SK-N-SH (cell line): ENCODE measurements around the gene KCTD8. TPM values are rescaled to one million over a fixed set of nuclear protein-coding genes. Genes with fewer than 3 reads are reported as not detected.

Experiments
- CTCF ChIA-PET: fragments of 300-600, 350-600 bp; formaldehyde crosslinking; extraction: SDS; loops from one replicate; lab custom pipeline; 2021; lab: Yijun Ruan, JAX
- POLR2A ChIA-PET: fragments of 350-600 bp; sonication (Branson Sonifier 250); formaldehyde crosslinking; extraction: SDS; loops from one replicate; lab custom pipeline; 2020; ENCODE audit warnings: antibody characterized with exemption, inconsistent platforms; lab: Yijun Ruan, JAX
- DNase-seq: peaks from one replicate; pipeline ENCODE4 v3.0.0; 2012
- H2AFZ ChIP-seq: fragments of 200-600 bp; sonication (generic); 2 replicates; pipeline ENCODE4 v1.8.1; 2016; ENCODE audit warnings: antibody characterized with exemption, mild to moderate bottlenecking, low read depth
- H3F3A ChIP-seq: fragments of 200-600 bp; sonication (generic); replicated peaks from 2 replicates; pipeline ENCODE3; 2016; ENCODE audit warnings: antibody characterized with exemption, mild to moderate bottlenecking; ENCODE audit not compliant: insufficient read depth
- H3K27ac ChIP-seq, 2 experiments: fragments of 200-500 bp in 1 of 2; fragments of 200-600 bp in 1 of 2; sonication (Bioruptor generic) in 1 of 2; sonication (generic), shearing (Covaris generic) in 1 of 2; 2 replicates each; pipeline versions ENCODE4 v1.5.1 to v1.6.1; 2014 to 2016; ENCODE audit warnings: low read depth in 2 of 2, inconsistent platforms in 1 of 2, low read length in 1 of 2, mild to moderate bottlenecking in 1 of 2, mixed read lengths in 1 of 2
- H3K27me3 ChIP-seq: fragments of 200-600 bp; sonication (generic), shearing (Covaris generic); 2 replicates; pipeline ENCODE4 v1.6.1; 2016; ENCODE audit warnings: mixed run types; ENCODE audit not compliant: insufficient read depth
- H3K36me3 ChIP-seq, 2 experiments: fragments of 200-500 bp in 1 of 2; fragments of 200-600 bp in 1 of 2; sonication (Bioruptor generic) in 1 of 2; sonication (generic) in 1 of 2; replicated peaks in 1 of 2; 2 replicates each; pipeline versions ENCODE3 to v1.5.1; 2014 to 2016; ENCODE audit warnings: low read length in 1 of 2, mild to moderate bottlenecking in 1 of 2; ENCODE audit not compliant: insufficient read depth in 2 of 2, control insufficient read depth in 1 of 2
- H3K4me1 ChIP-seq, 2 experiments: fragments of 200-500 bp in 1 of 2; fragments of 200-600 bp in 1 of 2; sonication (Bioruptor generic) in 1 of 2; sonication (generic), shearing (Covaris generic) in 1 of 2; 2 replicates each; pipeline versions ENCODE4 v1.5.1 to v1.6.1; 2014 to 2016; ENCODE audit warnings: low read depth in 1 of 2, low read length in 1 of 2, mixed run types in 1 of 2; ENCODE audit not compliant: insufficient read depth in 2 of 2, control insufficient read depth in 1 of 2
- H3K4me2 ChIP-seq: fragments of 200-600 bp; sonication (generic), shearing (Covaris generic); 2 replicates; pipeline ENCODE4 v1.6.1; 2017; ENCODE audit warnings: mixed run types
- H3K4me3 ChIP-seq, 2 experiments: fragments of 200-500 bp in 1 of 2; fragments of 200-600 bp in 1 of 2; sonication (Bioruptor generic) in 1 of 2; sonication (generic), shearing (Covaris generic) in 1 of 2; 2 replicates each; pipeline versions ENCODE4 v1.5.1 to v1.8.1; 2014 to 2016; ENCODE audit warnings: low read depth in 2 of 2, inconsistent platforms in 1 of 2, low read length in 1 of 2, mild to moderate bottlenecking in 1 of 2, mixed read lengths in 1 of 2, moderate library complexity in 1 of 2
- H3K79me2 ChIP-seq: fragments of 200-600 bp; sonication (generic); 2 replicates; pipeline ENCODE4 v1.8.1; 2017; ENCODE audit warnings: mild to moderate bottlenecking; ENCODE audit not compliant: insufficient read depth
- H3K9ac ChIP-seq: fragments of 200-600 bp; sonication (generic); 2 replicates; pipeline ENCODE4 v1.6.1; 2017; ENCODE audit warnings: mixed run types
- H3K9me2 ChIP-seq: fragments of 200-600 bp; sonication (generic); 2 replicates; pipeline ENCODE4 v1.6.1; 2017; ENCODE audit warnings: mixed run types
- H3K9me3 ChIP-seq: fragments of 200-600 bp; sonication (generic); 2 replicates; pipeline ENCODE4 v1.6.1; 2017; ENCODE audit warnings: mixed run types, mild to moderate bottlenecking, moderate library complexity
- H4K20me1 ChIP-seq: fragments of 200-600 bp; sonication (generic); 2 replicates; pipeline ENCODE4 v1.6.1; 2017; ENCODE audit warnings: mild to moderate bottlenecking, mixed run types; ENCODE audit not compliant: insufficient read depth
- FOXJ3 ChIP-seq: sonication (generic); formaldehyde crosslinking; IDR thresholded peaks from 2 replicates; pipeline ENCODE4 v1.5.1; 2020; ENCODE audit warnings: mild to moderate bottlenecking, missing genetic modification reagents
- GABPA ChIP-seq: IDR thresholded peaks from 2 replicates; pipeline ENCODE4 v1.4.0; 2012; ENCODE audit warnings: low read depth, mild to moderate bottlenecking
- GATA2 ChIP-seq: sonication (generic); formaldehyde crosslinking; IDR thresholded peaks from 2 replicates; pipeline ENCODE4 v1.5.0; 2020; ENCODE audit warnings: mild to moderate bottlenecking, missing genetic modification reagents
- NFIC ChIP-seq: IDR thresholded peaks from 2 replicates; pipeline ENCODE4 v1.4.0; 2012; ENCODE audit warnings: borderline replicate concordance
- RFX5 ChIP-seq: IDR thresholded peaks from 2 replicates; pipeline ENCODE4 v1.6.1; 2012; ENCODE audit warnings: mild to moderate bottlenecking, improper control_type of control experiment, low read length
- SIN3A ChIP-seq: IDR thresholded peaks from 2 replicates; pipeline ENCODE4 v1.6.1; 2012; ENCODE audit warnings: low read depth, mild to moderate bottlenecking, low read length, moderate library complexity, borderline replicate concordance
- TAF1 ChIP-seq: IDR thresholded peaks from 2 replicates; pipeline ENCODE4 v1.6.1; 2012; ENCODE audit warnings: low read depth, mild to moderate bottlenecking, low read length, moderate library complexity, borderline replicate concordance
- TCF12 ChIP-seq: IDR thresholded peaks from 2 replicates; pipeline ENCODE4 v1.4.0; 2012
- TEAD4 ChIP-seq: IDR thresholded peaks from 2 replicates; pipeline ENCODE4 v1.4.0; 2012; ENCODE audit warnings: mild to moderate bottlenecking, borderline replicate concordance; ENCODE audit not compliant: insufficient read depth
- USF1 ChIP-seq: IDR thresholded peaks from 2 replicates; pipeline ENCODE4 v1.4.0; 2012; ENCODE audit warnings: low read depth, borderline replicate concordance
- USF2 ChIP-seq: fragments of 150-350 bp; IDR thresholded peaks from 2 replicates; pipeline ENCODE4 v1.6.1; 2017; ENCODE audit warnings: antibody characterized with exemption, low read length, low read depth, borderline replicate concordance
- WGBS: methylation state at CpG from one replicate; pipeline ENCODE4 v1.1.6; 2017; ENCODE audit warnings: low lambda C conversion rate; 5-methylcytosine and 5-hydroxymethylcytosine counted together
- polyA plus RNA-seq, 3 experiments: library from polyadenylated mRNA; depleted of rRNA; stranded (reverse); fragments of >200 nt; gene quantifications; 2 replicates each; pipeline ENCODE4 v1.2.3, GENCODE V29; 2012
- TF ChIP-seq, protein P1 (sequence below): IDR thresholded peaks from 2 replicates; pipeline ENCODE4 v1.4.0; 2012; ENCODE audit warnings: low read depth
- TF ChIP-seq, protein P2 (sequence below): fragments of 150-350 bp; IDR thresholded peaks from 2 replicates; pipeline ENCODE4 v1.6.1; 2016; ENCODE audit warnings: mild to moderate bottlenecking, low read depth, low read length
- TF ChIP-seq, protein P3 (sequence below): IDR thresholded peaks from 2 replicates; pipeline ENCODE4; 2012

Gene KCTD8
- polyA plus RNA-seq, 1 of the 3 experiments (the other 2 are of a cell fraction) = not detected

GRCh38 chr4:44157611-44158277 lies 290.9 kb downstream of the KCTD8 start:
- POLR2A ChIA-PET = no interaction called here
- peak overlapping the region; percentile 3; the same call in 1 of the 2 replicates for H3K4me2 ChIP-seq

DNA sequence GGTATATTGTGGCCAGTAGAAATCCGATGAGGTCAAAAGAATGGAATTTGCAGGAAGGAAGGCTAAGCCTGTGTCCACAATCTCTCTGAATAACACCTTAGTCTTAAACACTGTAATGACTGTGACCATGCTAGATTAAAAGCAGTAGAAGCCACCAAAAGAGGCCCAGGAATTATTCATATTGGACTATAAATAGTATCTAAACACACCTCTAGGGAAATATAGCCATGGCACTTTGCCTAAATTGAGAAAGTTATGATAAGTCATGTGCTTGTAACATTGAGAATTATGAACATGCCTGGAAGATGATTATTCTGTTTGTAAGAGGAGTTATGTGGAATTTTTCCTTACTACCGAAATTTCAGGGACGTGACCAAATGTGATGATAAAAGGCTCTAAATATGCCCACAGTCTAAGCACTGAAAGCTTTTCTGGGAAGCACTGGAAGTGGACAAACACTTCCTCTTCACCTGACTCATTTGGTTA lies 298.5 kb downstream of the KCTD8 start:
- 0% methylated on average over 3 of the region's 3 CpGs for whole genome bisulfite sequencing
- H3K79me2 ChIP-seq = no peaks in the 10 kb centered on the region
- no peak overlapping the region for H3K4me3 ChIP-seq
- no peaks in the 10 kb centered on the region for H3K9me3 ChIP-seq
- no peaks in the 10 kb centered on the region; a peak in 1 of 4 replicates for H3K4me1 ChIP-seq
- no peak overlapping the region for H3K4me2 ChIP-seq
- no peaks in the 10 kb centered on the region for H3K9me2 ChIP-seq
- H3F3A ChIP-seq = no peaks in the 10 kb centered on the region
- CTCF ChIA-PET = no interaction called here
- peak overlapping the region in 1 of 2 experiments; percentile 2; a peak in 1 of 4 replicates for H3K27ac ChIP-seq
- no peaks in the 10 kb centered on the region for H3K27me3 ChIP-seq
- H2AFZ ChIP-seq = no peak overlapping the region
- no peaks in the 10 kb centered on the region for H4K20me1 ChIP-seq
- no peak for DNase-seq
- TF ChIP-seq USF1 (no peak), TAF1 (no peak), TEAD4 (no peak), USF2 (no peak), RFX5 (no peak), SIN3A (no peak), FOXJ3 (CRISPR knock-in tag) (no peak)
- TF ChIP-seq, protein P1, sequence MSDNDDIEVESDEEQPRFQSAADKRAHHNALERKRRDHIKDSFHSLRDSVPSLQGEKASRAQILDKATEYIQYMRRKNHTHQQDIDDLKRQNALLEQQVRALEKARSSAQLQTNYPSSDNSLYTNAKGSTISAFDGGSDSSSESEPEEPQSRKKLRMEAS = no peak
- POLR2A ChIA-PET = no interaction called here
- no peaks in the 10 kb centered on the region for H3K36me3 ChIP-seq
- no peak overlapping the region for H3K9ac ChIP-seq

More at GRCh38 chr4:44157611-44158277, 290.9 kb downstream of the KCTD8 start:
- no peak overlapping the region for H2AFZ ChIP-seq
- DNase-seq = no peak
- no peaks in the 10 kb centered on the region for H3K9me3 ChIP-seq
- H3K79me2 ChIP-seq = no peaks in the 10 kb centered on the region
- H4K20me1 ChIP-seq = no peaks in the 10 kb centered on the region
- no peaks in the 10 kb centered on the region for H3K27me3 ChIP-seq
- H3K4me1 ChIP-seq = no peaks in the 10 kb centered on the region
- no peaks in the 10 kb centered on the region for H3K9me2 ChIP-seq
- no peak overlapping the region for H3K9ac ChIP-seq
- CTCF ChIA-PET = interaction anchor here (1.1 kb wide), 1 partner anchor 15 kb away, joined by 3 read pairs; no protein-coding TSS in a partner anchor
- WGBS = 11% methylated on average over 6 of the region's 6 CpGs
- peaks cover 9% of the 10 kb centered on the region for H3F3A ChIP-seq
- H3K27ac ChIP-seq = no peak overlapping the region
- TF ChIP-seq GATA2 (no peak), SIN3A (no peak), GABPA (no peak), TCF12 (no peak), NFIC (peak; percentile 24; the same call in 1 of the 2 replicates)
- TF ChIP-seq, protein P2, sequence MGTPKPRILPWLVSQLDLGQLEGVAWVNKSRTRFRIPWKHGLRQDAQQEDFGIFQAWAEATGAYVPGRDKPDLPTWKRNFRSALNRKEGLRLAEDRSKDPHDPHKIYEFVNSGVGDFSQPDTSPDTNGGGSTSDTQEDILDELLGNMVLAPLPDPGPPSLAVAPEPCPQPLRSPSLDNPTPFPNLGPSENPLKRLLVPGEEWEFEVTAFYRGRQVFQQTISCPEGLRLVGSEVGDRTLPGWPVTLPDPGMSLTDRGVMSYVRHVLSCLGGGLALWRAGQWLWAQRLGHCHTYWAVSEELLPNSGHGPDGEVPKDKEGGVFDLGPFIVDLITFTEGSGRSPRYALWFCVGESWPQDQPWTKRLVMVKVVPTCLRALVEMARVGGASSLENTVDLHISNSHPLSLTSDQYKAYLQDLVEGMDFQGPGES = no peak
- TF ChIP-seq, protein P3, sequence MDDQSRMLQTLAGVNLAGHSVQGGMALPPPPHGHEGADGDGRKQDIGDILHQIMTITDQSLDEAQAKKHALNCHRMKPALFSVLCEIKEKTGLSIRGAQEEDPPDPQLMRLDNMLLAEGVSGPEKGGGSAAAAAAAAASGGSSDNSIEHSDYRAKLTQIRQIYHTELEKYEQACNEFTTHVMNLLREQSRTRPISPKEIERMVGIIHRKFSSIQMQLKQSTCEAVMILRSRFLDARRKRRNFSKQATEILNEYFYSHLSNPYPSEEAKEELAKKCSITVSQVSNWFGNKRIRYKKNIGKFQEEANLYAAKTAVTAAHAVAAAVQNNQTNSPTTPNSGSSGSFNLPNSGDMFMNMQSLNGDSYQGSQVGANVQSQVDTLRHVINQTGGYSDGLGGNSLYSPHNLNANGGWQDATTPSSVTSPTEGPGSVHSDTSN = no peak
- no peak overlapping the region for H3K4me3 ChIP-seq
- no peaks in the 10 kb centered on the region for H3K36me3 ChIP-seq
